ENCODE measurements around the gene OR2T12. TPM values are rescaled to one million over a fixed set of nuclear protein-coding genes. Genes with fewer than 3 reads are reported as not detected.
"Not testable (repeated sequence)": the region's sequence is repeated elsewhere in the genome, so short reads cannot be mapped to it uniquely, and the experiment has no call there.

The OR2T12 gene
- total RNA-seq, 6 experiments from 2014 or later, result not detected

- intact Hi-C loops (cut with DNase I), result no loop called here
- no peak for ATAC-seq
- Histone ChIP-seq H3K27me3 (no peaks in the 10 kb centered on the region), H3K4me3 (no peak overlapping the region), H3K36me3 (no peaks in the 10 kb centered on the region), H3K27ac (no peak overlapping the region), H3K9me3 (no peaks in the 10 kb centered on the region), H3K4me1 (no peaks in the 10 kb centered on the region)
- DNase-seq, result no peak
- TF ChIP-seq POLR2A (IDR thresholded peaks at IDR 0.05), result no peak
- TF ChIP-seq, protein P1, sequence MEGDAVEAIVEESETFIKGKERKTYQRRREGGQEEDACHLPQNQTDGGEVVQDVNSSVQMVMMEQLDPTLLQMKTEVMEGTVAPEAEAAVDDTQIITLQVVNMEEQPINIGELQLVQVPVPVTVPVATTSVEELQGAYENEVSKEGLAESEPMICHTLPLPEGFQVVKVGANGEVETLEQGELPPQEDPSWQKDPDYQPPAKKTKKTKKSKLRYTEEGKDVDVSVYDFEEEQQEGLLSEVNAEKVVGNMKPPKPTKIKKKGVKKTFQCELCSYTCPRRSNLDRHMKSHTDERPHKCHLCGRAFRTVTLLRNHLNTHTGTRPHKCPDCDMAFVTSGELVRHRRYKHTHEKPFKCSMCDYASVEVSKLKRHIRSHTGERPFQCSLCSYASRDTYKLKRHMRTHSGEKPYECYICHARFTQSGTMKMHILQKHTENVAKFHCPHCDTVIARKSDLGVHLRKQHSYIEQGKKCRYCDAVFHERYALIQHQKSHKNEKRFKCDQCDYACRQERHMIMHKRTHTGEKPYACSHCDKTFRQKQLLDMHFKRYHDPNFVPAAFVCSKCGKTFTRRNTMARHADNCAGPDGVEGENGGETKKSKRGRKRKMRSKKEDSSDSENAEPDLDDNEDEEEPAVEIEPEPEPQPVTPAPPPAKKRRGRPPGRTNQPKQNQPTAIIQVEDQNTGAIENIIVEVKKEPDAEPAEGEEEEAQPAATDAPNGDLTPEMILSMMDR (IDR thresholded peaks at IDR 0.05), result no peak
- 80% methylated on average over 11 of the region's 19 CpGs for WGBS (ENCODE audit: insufficient coverage, low coverage, low lambda C conversion rate, missing lambda C conversion rate)
Measured at GRCh38 chr1:248306103-248306502, 2.9 kb upstream of the OR2T12 start.

DNA sequence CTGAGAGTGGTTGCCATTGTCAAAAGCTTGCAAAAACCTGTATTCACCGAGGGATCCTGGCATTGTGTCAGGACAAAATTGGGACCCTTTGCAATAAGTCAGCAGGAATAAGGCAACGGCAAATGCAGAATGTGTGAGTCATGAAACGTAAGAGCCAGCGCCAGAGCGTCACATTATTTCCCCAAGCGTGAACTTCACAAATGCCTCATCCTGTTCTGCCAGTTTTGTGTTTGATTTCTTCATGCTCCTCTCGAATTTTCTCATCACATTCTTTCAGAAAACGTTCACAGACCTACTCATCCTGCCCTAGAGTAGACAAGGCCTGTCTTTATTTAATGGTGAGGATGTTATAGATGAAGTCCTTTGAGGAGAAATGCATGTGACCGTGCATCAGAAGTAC, 2.4 kb upstream of the OR2T12 start:
- H3K4me3 ChIP-seq; DNase-seq; H3K4me1 ChIP-seq; H3K27me3 ChIP-seq; ATAC-seq; H3K36me3 ChIP-seq; intact Hi-C loops (cut with DNase I); H3K27ac ChIP-seq; H3K9me3 ChIP-seq: not testable (repeated sequence)
- 34% methylated on average over 4 of the region's 9 CpGs for WGBS (ENCODE audit: insufficient coverage, low coverage, low lambda C conversion rate, missing lambda C conversion rate)

GRCh38 chr1:248288391-248288790, 14.8 kb downstream of the OR2T12 start:
- Histone ChIP-seq H3K27me3 (no peaks in the 10 kb centered on the region), H3K4me3 (no peak overlapping the region), H3K36me3 (no peaks in the 10 kb centered on the region), H3K27ac (no peak overlapping the region), H3K9me3 (no peaks in the 10 kb centered on the region), H3K4me1 (no peaks in the 10 kb centered on the region)
- WGBS (ENCODE audit: insufficient coverage, low coverage, low lambda C conversion rate, missing lambda C conversion rate), result 30% methylated on average over 6 of the region's 6 CpGs
- ATAC-seq (no peak), DNase-seq (no peak)
- TF ChIP-seq, protein P1 (IDR thresholded peaks at IDR 0.05), result no peak
- no peak for TF ChIP-seq POLR2A (IDR thresholded peaks at IDR 0.05)
- intact Hi-C loops (cut with DNase I), result no loop called here

GRCh38 chr1:248277876-248278275, 25.3 kb downstream of the OR2T12 start, which contains the start of gene OR2T33:
Gene OR2T33, minus strand, starts transcription at chr1:248277976. Its CDS starts 4,162 bp downstream, at chr1:248273814.
- Histone ChIP-seq H3K36me3 (no peaks in the 10 kb centered on the region), H3K4me1 (no peaks in the 10 kb centered on the region), H3K4me3 (no peak within 1 kb of the TSS), H3K27me3 (no peaks in the 10 kb centered on the region), H3K9me3 (no peaks in the 10 kb centered on the region), H3K27ac (no peak within 1 kb of the TSS)
- WGBS (ENCODE audit: insufficient coverage, low coverage, low lambda C conversion rate, missing lambda C conversion rate), result 13% methylated on average over 1 of the region's 1 CpG
- ATAC-seq, result no peak
- TF ChIP-seq POLR2A (IDR thresholded peaks at IDR 0.05), result no peak
- TF ChIP-seq, protein P1 (IDR thresholded peaks at IDR 0.05), result no peak
- no peak for DNase-seq
- intact Hi-C loops (cut with DNase I), result no loop called here

GRCh38 chr1:248273225-248273624, 30.0 kb downstream of the OR2T12 start:
- H3K27me3 ChIP-seq; DNase-seq; H3K4me3 ChIP-seq; H3K4me1 ChIP-seq; H3K36me3 ChIP-seq; intact Hi-C loops (cut with DNase I); H3K27ac ChIP-seq; H3K9me3 ChIP-seq: not testable (repeated sequence)
- ATAC-seq, result peak in 1 of 4 donors; percentile 40
- no CpG with 5 or more reads among the region's 16 CpGs for WGBS (ENCODE audit: insufficient coverage, low coverage, low lambda C conversion rate, missing lambda C conversion rate)

- H3K4me3 ChIP-seq, result no peak overlapping the region
- no peaks in the 10 kb centered on the region for H3K36me3 ChIP-seq
- no peaks in the 10 kb centered on the region for H3K4me1 ChIP-seq
- intact Hi-C loops (cut with DNase I), result no loop called here
- 51% methylated on average over 4 of the region's 4 CpGs for WGBS (ENCODE audit: insufficient coverage, low coverage, low lambda C conversion rate, missing lambda C conversion rate)
- H3K27ac ChIP-seq, result no peak overlapping the region
- DNase-seq (no peak), ATAC-seq (no peak)
- TF ChIP-seq, protein P1 (IDR thresholded peaks at IDR 0.05), result no peak
- no peak for TF ChIP-seq POLR2A (IDR thresholded peaks at IDR 0.05)
- H3K27me3 ChIP-seq, result no peaks in the 10 kb centered on the region
- no peaks in the 10 kb centered on the region for H3K9me3 ChIP-seq
Measured at GRCh38 chr1:248268178-248268577, 35.0 kb downstream of the OR2T12 start.

DNA sequence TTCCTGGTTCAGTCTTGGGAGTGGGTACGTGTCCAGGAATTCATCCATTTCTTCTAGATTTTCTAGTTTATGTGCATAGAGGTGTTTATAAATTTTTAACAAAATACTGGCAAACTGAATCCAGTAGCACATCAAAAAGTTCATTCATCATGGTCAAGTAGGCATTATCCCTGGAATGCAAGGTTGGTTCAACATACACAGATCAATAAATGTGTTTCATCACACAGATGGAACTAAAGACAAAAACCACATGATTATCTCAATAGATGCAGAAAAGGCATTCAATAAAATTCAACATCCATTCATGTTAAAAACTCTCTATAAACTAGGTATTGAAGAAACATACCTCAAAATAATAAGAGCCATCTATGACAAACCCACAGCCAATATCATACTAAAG, 43.9 kb downstream of the OR2T12 start:
- H3K4me1 ChIP-seq; ATAC-seq; H3K4me3 ChIP-seq; DNase-seq; H3K36me3 ChIP-seq; H3K9me3 ChIP-seq; intact Hi-C loops (cut with DNase I); H3K27me3 ChIP-seq; H3K27ac ChIP-seq: not testable (repeated sequence)
- 41% methylated on average over 1 of the region's 1 CpG for WGBS (ENCODE audit: insufficient coverage, low coverage, low lambda C conversion rate, missing lambda C conversion rate)
